Ascending aorta (tissue), 2 donors: Measurements from ENCODE around the gene KDM4D. TPM values are rescaled to one million over a fixed set of nuclear protein-coding genes. Genes with fewer than 3 reads are reported as not detected.
A peak's percentile ranks its signal among the peaks of the same experiment; 100 is the strongest.
"Not testable (repeated sequence)": the region's sequence is repeated elsewhere in the genome, so short reads cannot be mapped to it uniquely, and the experiment has no call there.

ENCODE experiments used
- DNase-seq, 2 donors: peaks; one replicate each; pipeline ENCODE4 v3.0.0-alpha.2; 2019; ENCODE audit warnings: low spot score in 2 of 2
- H3K27ac ChIP-seq, 2 donors: fragments of 200-600 bp; sonication (generic); one replicate each; pipeline ENCODE4 v1.5.1; 2016 to 2017; ENCODE audit warnings: mild to moderate bottlenecking in 1 of 2
- H3K27me3 ChIP-seq: fragments of 200-600 bp; sonication (generic); one replicate; pipeline ENCODE4 v1.5.1; 2017
- H3K36me3 ChIP-seq, 2 donors: fragments of 200-600 bp; sonication (generic); one replicate each; pipeline ENCODE4 v1.5.1; 2016
- H3K4me1 ChIP-seq, 2 donors: fragments of 200-600 bp; sonication (generic); one replicate each; pipeline ENCODE4 v1.5.1; 2016 to 2017; ENCODE audit warnings: mild to moderate bottlenecking in 1 of 2
- H3K4me3 ChIP-seq, 2 donors: fragments of 200-600 bp; sonication (generic); one replicate each; pipeline ENCODE4 v1.5.1; 2016 to 2017; ENCODE audit warnings: mild to moderate bottlenecking in 1 of 2
- H3K9me3 ChIP-seq, 2 donors: fragments of 200-600 bp; sonication (generic); one replicate each; pipeline ENCODE4 v1.5.1; 2016
- intact Hi-C: fragments of 100-400 bp; cut with DNase I; formaldehyde crosslinking; loops from one replicate; pipeline ENCODE4 v1.15.1; 2023
- total RNA-seq: library from RNA; depleted of rRNA; stranded (reverse); fragments of >200 nt; gene quantifications from one replicate; pipeline ENCODE4 v1.1.0, GENCODE V29; 2016
- TF ChIP-seq, protein P1 (sequence below), 3 experiments: fragments of 200-600 bp in 2 of 3; fragments of 450-650 bp in 1 of 3; sonication (generic) in 2 of 3; IDR thresholded peaks; one replicate each; pipeline ENCODE4 v1.5.1; 2016 to 2019; ENCODE audit warnings: antibody characterized with exemption in 3 of 3, mild to moderate bottlenecking in 1 of 3, moderate library complexity in 1 of 3

The KDM4D gene
- total RNA-seq, 1 donor from 2014 or later = not detected

DNA sequence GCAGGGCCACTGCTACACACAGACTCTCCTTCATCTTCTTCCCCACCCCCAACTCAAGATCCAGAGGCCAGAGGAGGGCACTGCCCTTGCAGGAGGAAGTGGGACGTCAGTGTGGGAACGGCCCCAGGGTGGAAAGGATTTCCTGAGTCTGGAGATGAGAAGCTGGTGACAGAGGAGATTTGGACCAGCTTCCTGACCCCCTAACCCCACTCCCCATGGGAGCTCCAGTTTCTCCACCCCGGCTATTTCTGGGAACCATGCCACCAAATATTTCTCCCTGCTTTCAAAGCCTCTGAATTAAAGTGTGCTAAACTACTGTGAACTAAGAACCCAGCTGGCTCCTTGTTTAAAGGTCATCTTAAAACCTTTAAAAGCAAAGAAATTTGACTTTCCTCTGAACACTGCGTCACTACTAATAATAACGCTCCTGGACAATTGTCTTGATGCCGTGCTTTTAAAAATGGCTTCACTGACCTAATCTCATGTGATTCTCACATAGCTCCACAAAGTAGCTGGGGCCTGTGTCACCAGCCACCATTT is 46.7 kb upstream of the KDM4D start:
- DNase-seq = peak; percentile 27 to 90
- TF ChIP-seq, protein P1, sequence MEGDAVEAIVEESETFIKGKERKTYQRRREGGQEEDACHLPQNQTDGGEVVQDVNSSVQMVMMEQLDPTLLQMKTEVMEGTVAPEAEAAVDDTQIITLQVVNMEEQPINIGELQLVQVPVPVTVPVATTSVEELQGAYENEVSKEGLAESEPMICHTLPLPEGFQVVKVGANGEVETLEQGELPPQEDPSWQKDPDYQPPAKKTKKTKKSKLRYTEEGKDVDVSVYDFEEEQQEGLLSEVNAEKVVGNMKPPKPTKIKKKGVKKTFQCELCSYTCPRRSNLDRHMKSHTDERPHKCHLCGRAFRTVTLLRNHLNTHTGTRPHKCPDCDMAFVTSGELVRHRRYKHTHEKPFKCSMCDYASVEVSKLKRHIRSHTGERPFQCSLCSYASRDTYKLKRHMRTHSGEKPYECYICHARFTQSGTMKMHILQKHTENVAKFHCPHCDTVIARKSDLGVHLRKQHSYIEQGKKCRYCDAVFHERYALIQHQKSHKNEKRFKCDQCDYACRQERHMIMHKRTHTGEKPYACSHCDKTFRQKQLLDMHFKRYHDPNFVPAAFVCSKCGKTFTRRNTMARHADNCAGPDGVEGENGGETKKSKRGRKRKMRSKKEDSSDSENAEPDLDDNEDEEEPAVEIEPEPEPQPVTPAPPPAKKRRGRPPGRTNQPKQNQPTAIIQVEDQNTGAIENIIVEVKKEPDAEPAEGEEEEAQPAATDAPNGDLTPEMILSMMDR (IDR thresholded peaks at IDR 0.05) = no peak
- peaks cover 12 to 23% of the 10 kb centered on the region in 2 donors for H3K4me1 ChIP-seq
- no peaks in the 10 kb centered on the region for H3K36me3 ChIP-seq
- intact Hi-C loops = no loop called here
- no peaks in the 10 kb centered on the region for H3K9me3 ChIP-seq
- H3K27me3 ChIP-seq = no peaks in the 10 kb centered on the region
- no peak overlapping the region for H3K4me3 ChIP-seq
- peak overlapping the region; percentile 75 to 79 for H3K27ac ChIP-seq

- Histone ChIP-seq H3K27ac (peak overlapping the region; percentile 75 to 79), H3K27me3 (no peaks in the 10 kb centered on the region)
- intact Hi-C loops = no loop called here
Measured at GRCh38 chr11:94928117-94928990, 45.2 kb upstream of the KDM4D start.

DNA sequence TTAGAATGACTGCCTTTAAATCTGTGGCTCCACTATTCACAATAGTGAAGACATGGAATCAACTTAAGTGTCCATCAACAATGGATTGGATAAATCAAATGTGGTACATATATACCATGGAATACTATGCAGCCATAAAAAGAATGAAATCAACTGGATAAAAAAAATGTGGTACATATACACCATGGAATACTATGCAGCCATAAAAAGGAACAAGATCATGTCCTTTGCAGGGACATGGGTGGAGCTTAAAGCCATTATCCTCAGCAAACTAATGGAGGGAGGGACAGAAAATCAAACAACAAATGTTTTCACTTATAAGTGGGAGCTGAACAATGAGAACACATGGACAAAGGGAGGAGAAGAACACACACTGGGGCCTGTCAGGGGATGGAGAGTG is 41.4 kb upstream of the KDM4D start:
- peaks cover 8 to 17% of the 10 kb centered on the region in 2 donors for H3K4me1 ChIP-seq
- DNase-seq, H3K36me3 ChIP-seq, intact Hi-C loops, H3K27me3 ChIP-seq, H3K9me3 ChIP-seq, H3K4me3 ChIP-seq, H3K27ac ChIP-seq: not testable (repeated sequence)

More at GRCh38 chr11:94928117-94928990, 45.2 kb upstream of the KDM4D start:
- H3K4me1 ChIP-seq = peaks cover 12 to 23% of the 10 kb centered on the region in 2 donors
- DNase-seq = no peak
- TF ChIP-seq, protein P1 (IDR thresholded peaks at IDR 0.05) = no peak
- no peaks in the 10 kb centered on the region for H3K36me3 ChIP-seq
- no peak overlapping the region for H3K4me3 ChIP-seq
- no peaks in the 10 kb centered on the region for H3K9me3 ChIP-seq

GRCh38 chr11:94932503-94932902 is 41.0 kb upstream of the KDM4D start:
- no peak overlapping the region for H3K27ac ChIP-seq

DNA sequence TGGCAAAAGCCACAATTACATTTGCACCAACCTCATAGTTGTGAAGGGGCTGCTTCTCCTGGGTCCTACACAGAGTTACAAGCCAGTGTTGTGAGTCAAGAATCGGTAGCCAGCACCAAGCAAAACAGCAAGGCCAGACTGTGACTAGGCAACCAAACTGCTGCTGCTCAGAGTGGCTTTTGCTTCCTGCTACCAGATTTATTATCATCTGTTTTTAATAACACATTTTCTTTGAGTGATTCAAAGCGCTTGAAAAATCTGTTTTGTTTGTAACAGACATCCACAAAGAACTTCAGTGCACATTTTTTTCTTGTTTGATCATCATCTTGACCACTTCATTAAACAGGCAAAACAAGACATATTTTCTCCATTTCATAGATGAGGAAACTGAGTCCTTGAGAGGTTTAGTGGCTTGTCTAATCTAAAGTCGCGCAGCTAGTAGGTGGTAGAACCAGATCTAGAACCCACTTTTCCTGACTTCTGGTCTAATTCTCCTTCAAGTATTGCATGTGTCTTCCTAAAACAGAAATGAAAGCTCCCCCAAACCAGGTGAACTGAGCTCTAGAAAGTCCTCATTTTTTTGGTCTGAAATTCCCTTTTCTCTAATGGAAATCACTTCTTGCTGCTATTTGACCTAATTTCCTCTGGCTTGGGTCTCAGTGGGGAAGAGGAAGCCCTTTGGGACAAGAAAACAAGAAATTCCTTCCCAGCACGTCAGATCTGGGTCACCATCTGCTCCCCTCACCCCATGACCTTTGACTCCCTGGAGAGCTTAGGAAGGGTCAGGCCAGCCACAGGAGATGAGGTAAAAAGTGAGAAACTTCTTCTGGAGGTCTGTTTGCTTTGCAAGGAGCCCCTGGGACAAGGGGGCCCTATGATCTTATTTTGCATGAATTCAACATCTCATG is 40.0 kb upstream of the KDM4D start:
- no peaks in the 10 kb centered on the region for H3K36me3 ChIP-seq
- H3K9me3 ChIP-seq = no peaks in the 10 kb centered on the region
- intact Hi-C loops = no loop called here
- H3K4me3 ChIP-seq = no peak overlapping the region
- H3K4me1 ChIP-seq = peaks cover 0 to 6% of the 10 kb centered on the region in 2 donors
- DNase-seq = peak in 1 of 2 donors; percentile 70
- H3K27ac ChIP-seq = peak overlapping the region; percentile 36 to 49
- TF ChIP-seq, protein P1 (IDR thresholded peaks at IDR 0.05) = no peak
- no peaks in the 10 kb centered on the region for H3K27me3 ChIP-seq

More at GRCh38 chr11:94932503-94932902, 41.0 kb upstream of the KDM4D start:
- H3K27me3 ChIP-seq = no peaks in the 10 kb centered on the region
- no peak overlapping the region for H3K4me3 ChIP-seq
- intact Hi-C loops = no loop called here
- H3K9me3 ChIP-seq = no peaks in the 10 kb centered on the region
- TF ChIP-seq, protein P1 (IDR thresholded peaks at IDR 0.05) = no peak
- H3K36me3 ChIP-seq = no peaks in the 10 kb centered on the region
- no peak for DNase-seq
- H3K4me1 ChIP-seq = peaks cover 4 to 13% of the 10 kb centered on the region in 2 donors
